ENCODE data around the gene KRT37. TPM values are rescaled to one million over a fixed set of nuclear protein-coding genes. Genes with fewer than 3 reads are reported as not detected.
"Not testable (repeated sequence)": the region's sequence is repeated elsewhere in the genome, so short reads cannot be mapped to it uniquely, and the experiment has no call there.

The KRT37 gene
- total and polyA plus RNA-seq, 9 of the 15 experiments (the other 6 are each of a cell fraction or from before 2014, with no cell fraction given): not detected

DNA sequence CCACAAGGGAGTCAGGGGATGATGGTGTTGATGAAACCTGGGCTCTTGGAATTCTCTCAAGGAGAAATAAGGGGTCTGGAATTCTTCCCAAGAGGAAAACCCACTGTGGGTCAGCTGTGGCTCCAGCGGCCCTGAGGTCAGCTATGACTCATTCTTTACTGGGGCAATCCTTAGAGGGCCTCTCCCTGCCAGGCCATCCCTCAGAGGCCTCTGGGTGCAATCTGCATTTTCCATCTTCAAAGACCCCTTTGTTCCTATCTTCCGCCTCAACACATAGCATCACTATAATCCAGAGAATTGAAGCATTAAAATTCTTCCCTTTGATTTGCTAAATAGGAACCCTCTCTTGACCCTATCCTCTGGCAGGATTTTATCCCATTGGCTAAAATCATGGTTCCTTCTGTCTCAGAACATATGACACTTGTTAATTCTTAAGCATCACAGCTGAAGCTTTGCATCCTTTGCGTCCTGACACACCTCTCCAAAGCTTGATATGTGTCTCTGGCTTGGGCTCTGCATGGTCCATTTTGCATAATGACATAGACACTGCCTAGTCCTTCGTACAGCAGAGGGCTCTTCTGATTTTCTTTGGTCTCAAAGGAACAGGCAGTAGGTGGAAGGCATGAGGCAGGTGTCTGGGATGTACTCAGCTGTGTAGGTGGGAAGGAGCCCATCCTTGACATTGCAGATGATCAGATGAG, 4.4 kb upstream of the KRT37 start (continued):
- TF ChIP-seq SRSF7 (optimal IDR thresholded peaks at IDR 0.05; ENCODE audit: low read depth, low read length) (no peak), RAD51 (IDR thresholded peaks at IDR 0.05; ENCODE audit: borderline replicate concordance, low read depth) (no peak)

DNA sequence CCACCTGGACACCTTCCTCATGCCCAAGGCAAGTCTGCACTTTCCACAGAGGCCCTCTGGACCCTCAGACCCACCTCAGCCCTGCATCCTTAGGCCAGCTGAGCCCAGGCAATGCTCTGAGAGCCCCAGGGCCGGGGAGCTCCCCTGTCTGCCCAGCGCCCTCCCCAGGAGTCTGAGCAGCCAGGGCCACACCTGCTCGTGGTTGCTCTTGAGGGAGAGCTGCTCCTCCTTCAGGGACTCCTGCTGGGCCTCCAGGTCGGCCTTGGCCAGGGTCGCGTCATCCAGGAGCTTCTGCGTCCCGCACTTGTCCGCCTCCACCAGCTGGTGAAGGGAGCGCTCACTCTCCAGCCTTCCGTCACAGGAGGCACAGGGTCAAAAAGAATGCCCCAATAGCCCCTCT, 1.8 kb downstream of the KRT37 start:
- CTCF ChIA-PET (ENCODE audit: low intra/inter-chr PET ratio); H3K9me3 ChIP-seq (replicated peaks; ENCODE audit: control insufficient read depth, insufficient read depth, low read depth, low read length); DNase-seq (ENCODE audit: extremely low read depth in 1 of 4, low spot score in 3 of 4); H3K27ac ChIP-seq (ENCODE audit: extremely low read depth, low read depth, low read length); ATAC-seq; H3K9me1 ChIP-seq (ENCODE audit: control insufficient read depth, insufficient read depth, low read length); H3K4me2 ChIP-seq (ENCODE audit: insufficient read depth, low read length); in situ Hi-C loops (cut with MboI); H3K79me2 ChIP-seq (ENCODE audit: control insufficient read depth, insufficient read depth, low read length); H4K20me1 ChIP-seq (replicated peaks; ENCODE audit: control insufficient read depth, insufficient read depth, low read length); intact Hi-C loops (cut with micrococcal nuclease); H3K4me3 ChIP-seq; H2AFZ ChIP-seq (ENCODE audit: low read depth, low read length); BruUV-seq (replicated peaks); H3K4me1 ChIP-seq (replicated peaks in 1 of 2; ENCODE audit: control insufficient read depth in 2 of 2, insufficient read depth in 2 of 2, low read length in 2 of 2); H3K9ac ChIP-seq (ENCODE audit: insufficient read depth in 1 of 2, low read depth in 2 of 2, low read length in 2 of 2); FAIRE-seq; H3K36me3 ChIP-seq (ENCODE audit: control insufficient read depth, insufficient read depth, low read length): not testable (repeated sequence)
- WGBS (ENCODE audit: insufficient coverage, low coverage, missing lambda C conversion rate): 0% methylated on average over 11 of the region's 11 CpGs
- POLR2A ChIA-PET: interaction anchor here (1.5 kb wide), 1 partner anchor 19 kb away, joined by 5 read pairs; no protein-coding TSS in a partner anchor
- peaks cover 36 to 61% of the 10 kb centered on the region in 2 experiments; a peak in 4 of 5 replicates for H3K27me3 ChIP-seq (ENCODE audit: control insufficient read depth in 2 of 2, insufficient read depth in 2 of 2, low read length in 2 of 2)

DNA sequence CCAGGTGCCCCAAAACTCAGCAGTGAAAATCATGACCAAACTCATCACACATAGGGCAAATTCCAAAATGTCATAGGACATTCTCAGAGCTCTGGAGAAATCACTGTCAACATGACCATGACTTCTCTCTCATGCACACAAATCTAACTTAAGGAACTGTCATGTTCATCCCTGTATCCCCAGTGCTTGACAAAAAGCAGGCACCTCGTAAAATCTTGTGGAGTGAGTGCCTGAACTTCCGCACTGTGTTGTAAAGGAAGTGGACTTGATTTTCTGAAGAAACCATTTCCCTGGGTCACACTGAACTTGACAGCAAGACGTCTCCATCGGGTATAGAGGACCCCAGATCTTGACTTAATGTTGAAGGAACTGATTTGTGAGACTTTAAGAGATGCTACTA, 2.8 kb downstream of the KRT37 start:
- ChIA-PET CTCF (ENCODE audit: low intra/inter-chr PET ratio) (no interaction called here), POLR2A (no interaction called here)
- Histone ChIP-seq H3K9me1 (ENCODE audit: control insufficient read depth, insufficient read depth, low read length) (no peaks in the 10 kb centered on the region), H3K9me3 (replicated peaks; ENCODE audit: control insufficient read depth, insufficient read depth, low read depth, low read length) (no peaks in the 10 kb centered on the region), H2AFZ (ENCODE audit: low read depth, low read length) (no peak overlapping the region), H3K4me2 (ENCODE audit: insufficient read depth, low read length) (no peak overlapping the region), H4K20me1 (replicated peaks; ENCODE audit: control insufficient read depth, insufficient read depth, low read length) (no peaks in the 10 kb centered on the region; the same call in 1 of the 2 replicates), H3K9ac (ENCODE audit: insufficient read depth in 1 of 2, low read depth in 2 of 2, low read length in 2 of 2) (no peak overlapping the region), H3K27ac (ENCODE audit: extremely low read depth, low read depth, low read length) (no peak overlapping the region), H3K79me2 (ENCODE audit: control insufficient read depth, insufficient read depth, low read length) (no peaks in the 10 kb centered on the region), H3K4me3 (no peak overlapping the region), H3K27me3 (ENCODE audit: control insufficient read depth in 2 of 2, insufficient read depth in 2 of 2, low read length in 2 of 2) (peaks cover 36 to 65% of the 10 kb centered on the region in 2 experiments; a peak in 4 of 5 replicates), H3K4me1 (replicated peaks in 1 of 2; ENCODE audit: control insufficient read depth in 2 of 2, insufficient read depth in 2 of 2, low read length in 2 of 2) (no peaks in the 10 kb centered on the region), H3K36me3 (ENCODE audit: control insufficient read depth, insufficient read depth, low read length) (no peaks in the 10 kb centered on the region)
- DNase-seq (ENCODE audit: extremely low read depth in 1 of 4, low spot score in 3 of 4) (no peak), FAIRE-seq (no peak), ATAC-seq (no peak)
- BruUV-seq (replicated peaks): no TSS peak
- 2% methylated on average over 4 of the region's 4 CpGs for WGBS (ENCODE audit: insufficient coverage, low coverage, missing lambda C conversion rate)
- intact Hi-C loops (cut with micrococcal nuclease) (no loop called here), in situ Hi-C loops (cut with MboI) (no loop called here)
- no peak for TF ChIP-seq MAFK (IDR thresholded peaks at IDR 0.05; ENCODE audit: low read length)
- no peak for TF ChIP-seq HDAC1 (IDR thresholded peaks at IDR 0.05)
- TF ChIP-seq, protein P1, sequence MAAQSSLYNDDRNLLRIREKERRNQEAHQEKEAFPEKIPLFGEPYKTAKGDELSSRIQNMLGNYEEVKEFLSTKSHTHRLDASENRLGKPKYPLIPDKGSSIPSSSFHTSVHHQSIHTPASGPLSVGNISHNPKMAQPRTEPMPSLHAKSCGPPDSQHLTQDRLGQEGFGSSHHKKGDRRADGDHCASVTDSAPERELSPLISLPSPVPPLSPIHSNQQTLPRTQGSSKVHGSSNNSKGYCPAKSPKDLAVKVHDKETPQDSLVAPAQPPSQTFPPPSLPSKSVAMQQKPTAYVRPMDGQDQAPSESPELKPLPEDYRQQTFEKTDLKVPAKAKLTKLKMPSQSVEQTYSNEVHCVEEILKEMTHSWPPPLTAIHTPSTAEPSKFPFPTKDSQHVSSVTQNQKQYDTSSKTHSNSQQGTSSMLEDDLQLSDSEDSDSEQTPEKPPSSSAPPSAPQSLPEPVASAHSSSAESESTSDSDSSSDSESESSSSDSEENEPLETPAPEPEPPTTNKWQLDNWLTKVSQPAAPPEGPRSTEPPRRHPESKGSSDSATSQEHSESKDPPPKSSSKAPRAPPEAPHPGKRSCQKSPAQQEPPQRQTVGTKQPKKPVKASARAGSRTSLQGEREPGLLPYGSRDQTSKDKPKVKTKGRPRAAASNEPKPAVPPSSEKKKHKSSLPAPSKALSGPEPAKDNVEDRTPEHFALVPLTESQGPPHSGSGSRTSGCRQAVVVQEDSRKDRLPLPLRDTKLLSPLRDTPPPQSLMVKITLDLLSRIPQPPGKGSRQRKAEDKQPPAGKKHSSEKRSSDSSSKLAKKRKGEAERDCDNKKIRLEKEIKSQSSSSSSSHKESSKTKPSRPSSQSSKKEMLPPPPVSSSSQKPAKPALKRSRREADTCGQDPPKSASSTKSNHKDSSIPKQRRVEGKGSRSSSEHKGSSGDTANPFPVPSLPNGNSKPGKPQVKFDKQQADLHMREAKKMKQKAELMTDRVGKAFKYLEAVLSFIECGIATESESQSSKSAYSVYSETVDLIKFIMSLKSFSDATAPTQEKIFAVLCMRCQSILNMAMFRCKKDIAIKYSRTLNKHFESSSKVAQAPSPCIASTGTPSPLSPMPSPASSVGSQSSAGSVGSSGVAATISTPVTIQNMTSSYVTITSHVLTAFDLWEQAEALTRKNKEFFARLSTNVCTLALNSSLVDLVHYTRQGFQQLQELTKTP (IDR thresholded peaks at IDR 0.05; ENCODE audit: low read depth in 1 of 2, partially characterized antibody in 2 of 2): no peak
- no peak for TF ChIP-seq ESRRB (CRISPR knock-in tag; IDR thresholded peaks at IDR 0.05; ENCODE audit: borderline replicate concordance)
- TF ChIP-seq RBM25 (IDR thresholded peaks at IDR 0.05; ENCODE audit: low read depth, low read length, severe bottlenecking): no peak
- no peak for TF ChIP-seq MECOM (CRISPR knock-in tag; IDR thresholded peaks at IDR 0.05)
- no peak for TF ChIP-seq SMARCC2 (IDR thresholded peaks at IDR 0.05; ENCODE audit: low read depth)

Data from K562 (cell line).